ENCODE results near the gene CCL20.

CCL20 gene

DNA sequence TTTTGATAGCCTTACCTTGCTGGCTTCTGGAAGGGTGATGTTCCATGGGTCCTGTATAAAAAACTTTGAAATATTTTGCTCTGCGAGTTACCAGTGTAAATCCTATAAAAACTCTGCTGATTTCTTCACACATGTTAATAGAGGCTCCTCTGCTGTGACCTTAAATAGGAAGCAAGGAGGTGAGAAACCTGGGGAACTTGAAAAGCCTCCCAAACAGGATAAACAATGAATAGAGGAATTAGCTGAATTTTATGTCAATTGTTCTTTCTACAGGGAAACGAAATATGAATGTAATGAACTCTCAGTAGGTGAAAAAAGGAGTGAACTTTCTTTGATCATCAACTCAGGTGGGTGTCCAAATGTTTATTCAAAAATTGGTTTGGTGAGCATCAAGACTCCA lies 10.8 kb upstream of the CCL20 start:
- DNase-seq (ENCODE audit: low spot score), result no peak

DNA sequence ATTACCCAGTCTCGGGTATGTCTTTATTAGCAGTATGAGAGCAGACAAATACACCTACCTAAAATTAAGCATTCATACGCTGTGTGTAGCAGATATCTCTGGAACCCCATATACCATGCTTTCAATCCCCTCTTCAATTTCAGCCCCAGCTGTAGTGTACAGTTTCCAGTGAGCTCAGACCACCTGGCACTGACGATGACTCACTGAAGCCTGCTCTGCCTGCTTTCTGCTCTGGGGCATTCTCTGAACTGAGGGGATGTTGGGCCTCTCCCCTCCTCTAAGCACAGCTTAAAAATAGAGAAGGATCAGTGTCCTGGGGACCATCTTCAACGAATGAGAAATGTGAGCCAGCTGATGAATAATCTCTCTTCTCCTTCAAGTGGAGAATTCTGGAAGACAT lies 8.7 kb upstream of the CCL20 start:
- DNase-seq (ENCODE audit: low spot score), result no peak

DNA sequence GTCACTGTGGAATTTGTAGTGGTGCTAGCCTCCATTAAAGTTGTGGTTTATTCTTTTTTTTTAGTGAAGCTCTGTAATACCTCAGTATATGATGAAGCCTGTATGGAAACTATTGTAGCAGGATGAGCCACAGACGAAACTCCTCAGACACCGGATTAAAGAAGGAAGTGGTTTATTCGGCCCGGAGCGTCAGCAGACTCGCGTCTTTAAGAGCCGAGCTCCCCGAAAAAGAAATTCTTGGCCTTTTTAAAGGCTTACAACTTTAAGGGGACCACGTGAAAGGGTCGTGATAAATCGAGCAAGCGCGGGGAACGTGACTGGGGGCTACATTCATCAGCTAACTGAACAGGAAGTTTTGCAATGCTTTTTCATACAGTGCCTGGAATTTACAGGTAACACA lies 8.1 kb upstream of the CCL20 start:
- no peak for DNase-seq (ENCODE audit: low spot score)

DNA sequence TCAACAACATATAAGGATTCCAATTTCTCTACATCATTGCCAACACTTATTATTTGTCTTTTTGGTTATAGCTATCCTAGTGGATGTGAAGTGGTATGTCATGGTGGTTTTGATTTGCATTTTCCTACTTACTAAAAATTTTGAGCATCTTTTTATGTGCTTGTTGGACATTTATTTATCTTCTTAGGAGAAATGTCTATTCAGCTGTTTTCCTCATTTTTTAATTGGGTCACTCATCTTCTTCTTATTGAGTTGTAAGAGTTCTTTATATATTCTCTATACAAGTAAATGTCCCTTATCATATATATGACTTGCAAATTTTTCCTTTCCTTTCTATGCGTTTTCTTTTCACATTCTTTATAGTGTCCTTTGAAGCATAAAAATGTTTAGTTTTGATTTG lies 4.7 kb upstream of the CCL20 start:
- DNase-seq (ENCODE audit: low spot score), result no peak

DNA sequence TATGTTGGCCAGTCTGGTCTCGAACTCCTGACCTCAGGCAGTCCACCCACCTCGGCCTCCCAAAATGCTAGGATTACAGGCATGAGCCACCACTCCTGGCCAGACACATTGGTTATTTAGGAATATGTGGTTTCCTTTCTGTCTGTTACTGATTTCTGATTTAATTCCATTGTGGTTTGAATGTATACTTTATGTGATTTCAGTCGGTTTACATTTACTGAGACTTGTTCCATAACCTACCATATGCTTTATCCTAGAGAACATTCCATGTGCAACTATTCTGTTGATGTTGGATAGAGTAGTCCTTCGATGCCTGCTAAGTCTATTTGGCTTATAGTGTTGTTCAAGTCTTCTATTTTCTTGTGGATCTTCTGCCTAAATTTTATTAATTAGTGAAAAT lies 1.6 kb upstream of the CCL20 start:
- no peak for DNase-seq (ENCODE audit: low spot score)

DNA sequence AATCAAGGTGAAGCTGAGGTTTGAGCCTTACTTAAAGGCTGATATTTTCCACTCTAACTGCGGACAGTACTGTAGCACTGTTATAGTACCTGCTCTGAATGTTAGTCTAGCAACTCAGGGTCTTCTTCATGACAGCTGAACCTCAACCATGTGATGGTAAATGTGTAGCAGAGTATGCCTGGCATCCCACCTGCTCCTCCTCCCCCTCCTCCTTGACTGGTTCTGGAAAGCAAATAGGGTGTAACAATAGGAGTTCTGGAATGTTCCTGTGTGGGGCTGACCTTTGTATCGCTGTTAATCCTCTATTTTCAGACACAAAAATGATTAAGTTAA lies 447 bp upstream of the CCL20 start:
- DNase-seq (ENCODE audit: low spot score), result no peak

DNA sequence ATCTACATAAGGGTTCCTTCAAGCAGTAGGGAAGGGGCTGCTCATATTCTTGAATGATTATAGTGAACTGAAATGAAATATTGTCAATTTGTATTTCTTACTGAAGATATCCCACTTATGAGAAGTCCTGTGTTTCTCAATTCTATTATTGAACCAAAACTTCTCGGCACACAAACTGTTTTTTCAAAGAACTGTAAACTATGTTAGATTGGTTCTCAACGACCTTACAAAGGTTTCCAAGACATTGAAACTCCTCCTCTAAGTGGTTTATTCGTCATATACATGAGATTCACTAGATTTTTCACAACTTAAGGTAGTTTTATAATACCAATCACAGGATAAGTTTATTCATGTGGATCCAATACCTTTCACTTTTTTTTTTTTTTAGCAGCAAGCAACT lies 1.4 kb downstream of the CCL20 start:
- no peak for DNase-seq (ENCODE audit: low spot score)

DNA sequence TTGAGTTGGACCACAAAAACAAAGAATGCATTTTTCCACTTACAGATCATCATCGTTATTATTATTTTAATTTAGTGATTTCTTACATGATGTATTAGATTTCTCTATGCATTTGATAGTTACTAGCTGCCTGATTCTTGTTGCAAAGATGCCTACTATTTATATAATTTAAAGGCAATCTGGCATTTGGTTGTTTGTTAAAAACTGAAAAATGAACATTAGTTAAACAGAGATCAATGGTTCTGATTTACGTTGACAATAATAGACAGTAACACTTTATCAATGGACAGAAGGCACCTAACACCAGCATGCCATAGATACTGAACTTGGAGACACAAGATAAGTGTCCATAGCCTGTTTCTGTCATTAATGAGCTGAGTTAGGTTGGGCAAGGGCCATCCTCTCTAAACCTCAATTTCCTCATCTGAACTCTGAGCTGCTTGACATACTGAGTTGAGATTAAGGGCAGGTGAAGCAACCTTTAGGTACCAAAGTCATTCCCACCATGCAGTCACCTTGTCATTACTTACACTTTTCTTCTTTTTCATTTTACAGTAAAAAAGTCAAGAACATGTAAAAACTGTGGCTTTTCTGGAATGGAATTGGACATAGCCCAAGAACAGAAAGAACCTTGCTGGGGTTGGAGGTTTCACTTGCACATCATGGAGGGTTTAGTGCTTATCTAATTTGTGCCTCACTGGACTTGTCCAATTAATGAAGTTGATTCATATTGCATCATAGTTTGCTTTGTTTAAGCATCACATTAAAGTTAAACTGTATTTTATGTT lies 3.1 kb downstream of the CCL20 start:
- no peak for DNase-seq (ENCODE audit: low spot score)

DNA sequence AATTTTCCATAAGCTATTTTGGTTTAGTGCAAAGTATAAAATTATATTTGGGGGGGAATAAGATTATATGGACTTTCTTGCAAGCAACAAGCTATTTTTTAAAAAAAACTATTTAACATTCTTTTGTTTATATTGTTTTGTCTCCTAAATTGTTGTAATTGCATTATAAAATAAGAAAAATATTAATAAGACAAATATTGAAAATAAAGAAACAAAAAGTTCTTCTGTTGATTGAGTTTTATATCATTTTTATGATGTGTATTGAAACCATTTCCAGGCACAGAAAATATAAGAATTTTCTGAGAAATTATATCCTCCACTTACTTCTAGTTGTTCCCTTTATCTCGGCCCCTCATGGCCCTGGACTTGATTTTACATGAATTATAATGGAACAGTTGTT lies 3.7 kb downstream of the CCL20 start:
- DNase-seq (ENCODE audit: low spot score), result no peak

DNA sequence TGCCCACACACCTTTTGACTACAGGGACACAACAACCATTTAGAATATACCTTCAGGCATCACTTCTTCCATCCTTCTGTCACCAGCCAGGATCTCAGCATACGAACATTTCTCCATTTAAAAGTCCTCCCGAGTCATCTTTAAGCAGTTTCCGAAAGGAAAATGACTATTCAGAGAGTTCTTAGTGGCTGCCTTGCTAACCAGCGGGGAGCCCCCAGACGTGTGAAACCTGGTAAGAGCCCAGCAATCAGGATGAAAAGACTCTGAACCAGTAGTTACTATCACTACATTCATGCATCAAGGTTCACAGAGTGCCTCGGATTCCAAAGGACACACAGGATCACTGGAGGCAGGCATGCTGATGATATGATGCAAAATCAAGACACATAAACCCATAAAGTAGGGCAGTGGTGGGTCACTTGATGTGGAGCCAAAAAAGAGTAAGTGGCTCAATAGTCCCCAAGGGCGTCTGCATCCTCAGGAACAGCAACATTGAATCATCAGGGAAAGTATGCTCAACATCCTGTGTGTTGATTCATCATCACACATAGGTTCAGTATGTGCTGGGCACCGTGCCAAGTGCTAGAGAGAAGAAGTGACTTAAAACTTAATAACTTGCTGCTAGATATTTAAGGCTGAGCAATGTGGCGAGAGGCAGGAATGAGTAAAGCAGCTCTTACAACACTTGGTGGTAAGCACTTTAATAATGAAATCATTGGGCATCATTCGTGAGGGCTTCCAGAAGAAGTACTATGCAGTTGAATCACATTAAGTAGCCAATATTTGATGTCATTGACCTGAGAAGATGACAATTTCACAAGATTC lies 4.4 kb downstream of the CCL20 start:
- no peak for DNase-seq (ENCODE audit: low spot score)

DNA sequence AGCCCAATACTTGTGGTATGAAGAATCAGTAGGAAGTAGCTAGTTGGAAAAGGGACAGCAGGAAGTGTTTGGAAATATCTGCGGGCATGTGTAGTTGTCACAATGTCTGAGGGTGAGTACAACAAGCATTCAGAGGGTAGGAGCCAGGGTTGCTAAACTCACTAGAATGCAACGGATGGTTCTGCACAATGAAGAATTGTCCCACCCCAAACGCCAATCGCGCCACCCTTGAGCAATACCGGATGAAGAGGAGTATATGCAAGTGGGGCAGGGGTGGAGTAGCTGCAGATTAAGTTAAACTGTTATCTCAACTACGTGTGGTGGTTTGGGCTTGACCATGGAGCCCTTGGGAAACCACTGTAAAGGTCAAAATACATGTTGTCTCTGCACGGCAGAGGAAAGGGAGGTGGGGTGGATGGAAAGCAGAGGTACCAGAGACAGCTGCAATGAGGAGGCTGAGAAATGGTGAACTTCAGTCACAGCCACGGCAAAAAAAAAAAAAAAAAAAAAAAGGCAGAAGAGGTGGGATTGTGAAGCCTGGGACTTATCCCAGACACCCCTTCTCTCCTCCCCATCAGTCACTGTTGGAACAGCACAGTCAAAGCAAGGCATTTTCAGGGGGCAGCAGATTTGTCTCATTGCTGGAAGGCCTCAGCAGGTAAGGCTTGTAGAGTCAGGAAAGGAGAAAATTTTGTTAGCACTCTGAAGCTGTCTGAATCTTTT lies 5.2 kb downstream of the CCL20 start:
- DNase-seq (ENCODE audit: low spot score), result peak; percentile 49

DNA sequence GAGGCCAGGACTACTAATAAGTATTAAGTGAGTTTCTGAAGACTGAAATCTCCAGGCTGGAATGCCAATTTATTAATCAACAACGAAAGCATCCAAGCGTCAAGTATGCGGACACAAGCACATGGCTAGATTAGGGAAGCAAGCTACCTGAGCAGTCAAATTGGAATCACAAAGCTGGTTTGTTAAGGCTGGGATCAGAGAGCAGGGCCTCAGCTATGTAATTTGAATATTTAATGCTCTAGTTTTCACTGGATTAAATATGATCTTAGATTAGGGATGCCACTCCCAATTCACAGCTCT lies 5.7 kb downstream of the CCL20 start:
- no peak for DNase-seq (ENCODE audit: low spot score)

DNA sequence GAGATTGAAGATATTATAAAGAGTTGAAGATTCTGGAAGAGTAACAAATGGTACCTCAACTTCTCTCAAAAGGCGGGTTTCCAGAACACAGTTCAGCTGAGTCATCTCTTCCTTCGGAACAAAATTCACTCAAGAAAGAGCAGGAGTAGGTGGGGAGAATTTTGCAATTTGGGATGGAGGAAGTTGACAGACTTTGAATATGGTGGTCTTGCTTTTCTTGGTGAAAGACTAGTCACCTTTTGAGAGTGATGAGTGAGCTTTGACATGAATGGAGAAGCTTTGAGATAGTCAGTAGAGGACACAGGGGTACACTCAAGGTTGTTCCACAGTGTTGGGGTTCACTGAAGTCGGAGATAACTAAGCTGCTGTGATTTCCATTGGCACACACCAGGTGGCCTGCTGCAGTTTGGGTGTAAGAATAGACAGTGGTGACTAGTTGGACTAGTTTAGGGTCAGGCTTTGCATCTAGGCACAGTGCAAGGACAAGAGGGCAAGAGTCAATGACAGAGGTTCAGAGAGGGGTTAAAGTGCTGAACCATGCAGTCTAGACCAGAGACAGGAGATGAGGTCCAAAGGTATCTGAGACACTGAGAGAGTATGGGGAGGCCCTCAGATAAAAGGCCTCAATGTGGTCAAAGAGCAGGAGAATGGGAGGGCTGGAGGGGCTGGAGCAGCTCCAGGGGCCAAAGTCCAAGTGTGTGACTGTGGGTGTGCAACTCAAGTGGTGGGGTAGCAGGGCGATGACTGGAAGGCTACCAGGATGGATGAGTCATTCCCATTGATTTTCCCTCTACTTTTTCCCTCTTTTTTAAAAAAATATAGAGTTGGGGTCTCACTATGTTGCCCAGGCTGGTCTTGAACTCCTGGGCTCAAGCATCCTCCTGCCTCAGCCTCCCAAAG lies 7.7 kb downstream of the CCL20 start:
- peak; percentile 61 for DNase-seq (ENCODE audit: low spot score)

DNA sequence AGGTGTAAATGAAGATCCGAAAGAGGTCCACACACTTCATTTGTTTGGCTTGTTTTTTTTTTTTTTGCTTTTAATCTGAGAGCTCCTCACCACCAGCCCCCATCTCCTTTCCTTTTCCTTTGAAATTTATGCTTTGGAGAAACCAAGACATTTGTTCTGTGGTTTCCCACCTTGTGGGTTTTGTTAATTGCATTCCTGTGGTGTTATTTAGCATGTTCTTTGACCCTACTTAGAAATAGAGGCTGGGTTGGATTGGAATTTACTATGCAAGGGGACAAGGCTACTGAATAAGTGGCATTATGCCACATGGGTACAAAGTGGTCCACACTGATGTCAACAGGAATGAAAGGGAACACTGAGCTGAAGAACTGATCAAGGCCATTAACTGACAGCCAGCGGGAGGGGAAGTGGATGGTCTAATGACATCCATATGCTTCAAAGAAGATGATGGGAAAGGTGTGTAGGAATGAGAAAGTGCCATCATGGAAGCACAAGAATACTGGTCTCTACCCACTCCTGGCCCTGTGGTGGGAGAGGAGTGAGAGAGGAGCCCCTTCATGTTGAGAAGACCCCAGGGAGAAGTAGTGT lies 8.9 kb downstream of the CCL20 start:
- DNase-seq (ENCODE audit: low spot score), result no peak

DNA sequence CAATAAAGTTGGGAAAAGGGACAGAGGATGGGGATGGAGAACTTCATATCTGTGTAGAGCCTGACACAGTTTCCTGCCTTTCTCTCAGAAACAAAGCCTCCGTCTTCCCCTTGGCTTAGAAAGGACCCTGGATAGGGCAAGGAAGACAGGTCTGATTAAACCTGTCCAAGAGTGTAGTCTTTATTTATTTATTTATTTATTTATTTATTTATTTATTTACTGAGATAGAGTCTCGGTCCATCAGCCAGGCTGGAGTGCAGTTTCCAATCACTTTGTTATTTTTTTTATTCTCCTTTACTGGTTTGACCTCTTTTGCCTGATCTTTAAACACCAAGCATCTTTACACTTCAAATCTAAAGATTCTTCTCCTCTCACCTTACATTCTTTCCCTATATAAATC lies 10.3 kb downstream of the CCL20 start:
- DNase-seq (ENCODE audit: low spot score), result no peak

DNA sequence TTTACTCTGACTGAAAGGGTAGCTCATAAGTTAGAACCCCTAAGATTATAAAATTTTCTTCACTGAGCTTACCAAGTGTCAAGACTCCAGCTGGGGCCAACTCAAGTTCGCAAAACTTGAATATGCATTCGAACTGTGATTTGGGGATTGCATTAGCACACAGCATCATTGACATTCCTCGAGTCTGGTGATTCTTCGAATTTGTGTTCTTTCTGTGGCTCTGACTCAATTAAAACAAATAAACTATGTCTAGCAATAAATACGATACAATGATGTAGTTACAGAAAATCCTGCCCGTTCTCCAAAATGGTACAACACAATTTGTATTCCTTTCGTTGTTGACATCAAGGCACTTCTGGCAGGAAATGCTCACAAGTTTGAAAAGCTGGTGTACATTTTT lies 11.1 kb downstream of the CCL20 start:
- DNase-seq (ENCODE audit: low spot score), result no peak

DNA sequence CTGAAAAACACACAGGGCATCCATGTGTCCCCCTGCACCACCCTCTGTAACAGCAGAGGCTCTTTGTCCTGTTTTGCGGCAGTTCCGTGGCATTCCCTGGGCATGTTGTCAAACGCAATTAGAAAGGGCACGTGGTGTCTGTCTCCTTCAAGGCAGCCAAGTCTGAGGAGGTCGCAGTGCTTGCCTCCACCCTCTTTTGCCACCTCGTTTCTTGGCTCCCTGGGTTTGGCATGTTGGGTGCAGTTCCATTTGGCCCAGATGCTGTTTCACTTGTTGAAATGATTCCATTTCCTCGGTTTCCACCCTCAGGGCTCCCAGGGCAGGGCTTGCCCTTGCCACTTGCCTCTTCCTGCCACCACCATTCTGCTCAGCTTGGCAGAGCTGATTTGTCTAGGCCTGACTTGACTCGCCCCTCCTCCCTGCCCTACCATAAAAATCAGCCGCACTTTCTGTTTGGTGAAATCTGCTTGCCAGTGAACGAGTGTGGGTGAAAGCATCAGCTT lies 12.4 kb downstream of the CCL20 start:
- no peak for DNase-seq (ENCODE audit: low spot score)

DNA sequence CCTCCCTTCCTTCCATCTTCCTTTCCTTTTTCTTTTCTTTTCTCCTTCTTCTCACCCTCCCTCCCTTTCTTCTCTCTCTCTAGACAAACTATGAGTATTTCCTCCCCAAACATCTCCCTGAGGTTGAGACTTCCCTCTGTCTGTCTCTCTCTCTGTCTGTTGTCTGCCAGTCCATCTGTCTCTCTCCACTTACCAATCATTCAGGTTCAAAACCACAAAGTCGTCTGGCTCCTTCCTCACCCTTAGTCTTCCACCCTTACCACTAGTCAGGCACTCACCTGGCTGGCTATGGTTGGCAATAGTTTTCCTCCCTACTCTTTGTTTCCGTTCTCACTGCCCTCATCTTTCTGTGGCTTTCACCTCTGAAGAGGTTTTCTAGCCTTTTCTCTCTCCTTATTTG lies 12.9 kb downstream of the CCL20 start:
- DNase-seq (ENCODE audit: low spot score), result no peak

DNA sequence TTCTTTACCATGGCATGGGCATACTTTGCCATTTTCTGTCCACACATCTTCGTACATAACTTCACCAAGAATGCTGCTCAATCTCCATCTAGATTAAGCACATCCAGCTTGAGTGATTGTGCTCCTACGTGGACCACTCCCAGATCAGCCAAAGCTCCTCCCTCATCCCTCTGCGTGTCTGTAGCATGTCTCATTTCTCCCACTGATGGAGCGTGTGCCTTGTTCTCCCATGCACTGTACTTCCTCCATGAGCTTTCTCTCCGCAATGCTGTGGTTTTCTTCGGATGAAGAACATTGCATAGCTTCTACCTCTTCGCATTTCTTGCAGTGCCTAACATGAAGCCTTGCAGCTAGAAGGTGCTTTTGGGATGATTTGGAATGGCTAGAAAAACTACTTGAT lies 13.5 kb downstream of the CCL20 start:
- no peak for DNase-seq (ENCODE audit: low spot score)

DNA sequence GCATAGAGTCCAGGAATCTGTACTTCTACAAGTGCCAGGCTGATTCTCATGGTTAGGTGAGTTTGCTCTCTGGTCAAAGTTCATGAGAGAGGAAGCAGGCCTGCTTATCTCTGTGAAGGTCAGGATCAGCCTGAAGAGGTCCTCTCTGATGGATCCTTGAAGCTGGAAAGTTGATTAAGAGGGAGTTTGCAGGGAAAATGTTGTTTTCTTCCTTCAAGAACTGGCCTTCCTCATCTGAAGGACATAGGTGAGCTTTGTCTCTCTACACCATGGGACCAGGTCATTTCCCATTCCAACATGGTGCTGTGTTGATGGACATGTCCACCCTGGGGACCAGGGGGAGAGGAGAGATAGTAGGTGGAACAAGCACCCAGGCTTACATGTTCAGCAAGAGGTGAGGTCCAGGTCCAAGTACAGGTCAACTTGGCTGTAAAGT lies 14.9 kb downstream of the CCL20 start:
- no peak for DNase-seq (ENCODE audit: low spot score)

DNA sequence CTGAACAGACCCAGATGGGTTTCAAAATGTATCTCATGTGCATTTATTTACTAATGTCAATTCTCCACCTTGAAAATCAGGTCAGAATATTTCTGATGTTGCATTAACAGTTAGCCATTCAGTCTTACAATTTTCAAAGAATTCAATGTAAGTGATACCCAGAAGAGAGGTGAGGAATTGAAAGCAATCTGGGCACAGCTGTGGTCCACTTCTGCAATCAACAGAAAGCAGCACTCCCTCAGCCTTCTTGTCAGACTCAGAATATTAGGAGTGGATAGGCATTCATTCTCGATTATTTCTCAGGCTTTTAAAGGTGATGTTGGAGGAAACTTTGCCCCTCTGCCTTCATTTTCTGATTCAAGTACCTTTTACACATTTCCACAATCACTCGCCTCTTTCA lies 15.7 kb downstream of the CCL20 start:
- DNase-seq (ENCODE audit: low spot score), result no peak

DNA sequence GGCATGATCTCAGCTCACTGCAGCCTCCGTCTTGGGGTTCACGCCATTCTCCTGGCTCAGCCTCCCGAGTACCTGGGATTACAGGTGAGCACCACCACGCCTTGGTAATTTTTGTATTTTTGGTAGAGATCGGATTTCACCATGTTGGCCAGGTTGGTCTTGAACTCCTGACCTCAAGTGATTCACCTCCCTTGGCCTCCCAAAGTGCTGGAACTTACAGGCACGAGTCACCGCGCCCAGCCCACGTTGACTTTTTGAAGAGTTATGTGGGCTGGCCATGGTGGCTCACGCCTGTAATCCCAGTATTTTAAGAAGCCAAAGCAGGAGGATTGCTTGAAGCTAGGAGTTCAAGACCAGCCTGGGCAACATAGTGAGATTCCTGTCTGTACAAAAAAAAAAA lies 20.8 kb downstream of the CCL20 start:
- no peak for DNase-seq (ENCODE audit: low spot score)

All from HuH-7 (cell line).